Cardiac muscle cell (in vitro differentiated cells and primary cell): ENCODE data around the gene KIAA1755. TPM values are rescaled to one million over a fixed set of nuclear protein-coding genes. Genes with fewer than 3 reads are reported as not detected.

Experiments
- DNase-seq, 2 donors: peaks; one replicate each; pipeline versions ENCODE4 v3.0.0 to v3.0.0-alpha.2; 2010 to 2017; ENCODE audit warnings: low read depth in 1 of 2, low spot score in 1 of 2
- H3K27ac ChIP-seq: fragments of 200-600 bp; sonication (generic); 2 replicates; pipeline ENCODE4 v1.5.1; 2016
- H3K27me3 ChIP-seq: fragments of 200-600 bp; sonication (generic); 2 replicates; pipeline ENCODE4 v1.6.0; 2016; ENCODE audit warnings: control low read depth
- H3K36me3 ChIP-seq: fragments of 200-600 bp; sonication (generic); 2 replicates; pipeline ENCODE4 v1.5.1; 2016; ENCODE audit warnings: control low read depth
- H3K4me1 ChIP-seq: fragments of 200-600 bp; sonication (generic); 2 replicates; pipeline ENCODE4 v1.8.1; 2017; ENCODE audit warnings: low read depth, mild to moderate bottlenecking, mixed run types
- H3K4me3 ChIP-seq: fragments of 200-600 bp; sonication (generic); 2 replicates; pipeline ENCODE4 v1.5.1; 2016; ENCODE audit warnings: mild to moderate bottlenecking
- H3K9me3 ChIP-seq: fragments of 200-600 bp; sonication (generic); 2 replicates; pipeline ENCODE4 v1.5.1; 2017; ENCODE audit warnings: low read depth, mild to moderate bottlenecking, control low read depth
- polyA plus RNA-seq: library from polyadenylated mRNA; unstranded; fragments of >200 nt; fragmentation: Nextera tagmentation; extraction: Ambion mirVana; gene quantifications from 2 replicates; pipeline ENCODE4 v1.2.1, GENCODE V29; 2016
- total RNA-seq: library from RNA; depleted of rRNA; stranded (reverse); fragments of >200 nt; gene quantifications from 2 replicates; pipeline ENCODE4 v1.2.3, GENCODE V29; 2016
- TF ChIP-seq, protein P1 (sequence below): IDR thresholded peaks from 2 replicates; pipeline ENCODE4 v1.5.1; 2012; ENCODE audit warnings: low read depth, mild to moderate bottlenecking, low read length

Gene KIAA1755
- total and polyA plus RNA-seq, 2 experiments from 2014 or later: not detected

DNA sequence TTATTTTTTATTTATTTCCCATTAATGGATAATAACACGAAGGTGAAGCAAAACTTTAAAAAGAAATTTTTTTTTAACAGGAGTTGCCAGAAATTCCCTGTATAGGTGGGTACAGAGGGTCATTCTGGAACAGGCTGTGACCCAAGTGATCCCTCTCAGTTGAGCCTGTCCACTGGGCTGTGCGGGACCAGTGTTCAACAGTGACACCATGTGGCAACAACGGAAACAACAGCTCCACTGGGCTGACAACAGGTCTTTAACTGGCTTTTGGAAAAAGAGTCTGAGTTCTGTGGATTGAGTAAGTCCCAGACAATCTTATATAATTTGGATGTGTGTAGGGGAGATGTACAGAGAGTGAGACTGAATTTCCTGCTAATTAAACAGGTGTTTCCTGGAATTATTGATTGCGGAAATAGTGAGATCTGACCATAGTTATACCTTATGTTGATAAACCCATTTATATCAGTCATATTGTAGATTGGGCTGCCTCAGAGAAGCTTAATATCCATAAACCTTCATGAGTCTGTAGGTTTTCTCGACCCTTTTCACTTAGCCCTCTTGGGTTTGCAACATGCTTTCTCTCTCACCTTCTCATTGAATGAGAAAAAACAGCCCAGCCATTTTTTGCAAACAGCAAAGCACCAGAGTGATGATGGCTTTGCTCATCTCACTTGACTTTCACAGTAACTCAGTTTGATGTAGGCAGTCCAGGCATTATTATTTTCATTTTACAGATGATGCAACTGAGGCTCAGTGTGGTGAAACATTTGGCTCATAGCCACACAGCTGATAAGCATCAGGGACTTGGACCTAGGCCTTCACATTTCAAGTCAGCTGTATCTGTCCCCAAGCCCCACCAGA, 17.5 kb downstream of the KIAA1755 start:
- DNase-seq: no peak
- H3K27me3 ChIP-seq: no peaks in the 10 kb centered on the region
- TF ChIP-seq, protein P1, sequence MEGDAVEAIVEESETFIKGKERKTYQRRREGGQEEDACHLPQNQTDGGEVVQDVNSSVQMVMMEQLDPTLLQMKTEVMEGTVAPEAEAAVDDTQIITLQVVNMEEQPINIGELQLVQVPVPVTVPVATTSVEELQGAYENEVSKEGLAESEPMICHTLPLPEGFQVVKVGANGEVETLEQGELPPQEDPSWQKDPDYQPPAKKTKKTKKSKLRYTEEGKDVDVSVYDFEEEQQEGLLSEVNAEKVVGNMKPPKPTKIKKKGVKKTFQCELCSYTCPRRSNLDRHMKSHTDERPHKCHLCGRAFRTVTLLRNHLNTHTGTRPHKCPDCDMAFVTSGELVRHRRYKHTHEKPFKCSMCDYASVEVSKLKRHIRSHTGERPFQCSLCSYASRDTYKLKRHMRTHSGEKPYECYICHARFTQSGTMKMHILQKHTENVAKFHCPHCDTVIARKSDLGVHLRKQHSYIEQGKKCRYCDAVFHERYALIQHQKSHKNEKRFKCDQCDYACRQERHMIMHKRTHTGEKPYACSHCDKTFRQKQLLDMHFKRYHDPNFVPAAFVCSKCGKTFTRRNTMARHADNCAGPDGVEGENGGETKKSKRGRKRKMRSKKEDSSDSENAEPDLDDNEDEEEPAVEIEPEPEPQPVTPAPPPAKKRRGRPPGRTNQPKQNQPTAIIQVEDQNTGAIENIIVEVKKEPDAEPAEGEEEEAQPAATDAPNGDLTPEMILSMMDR: peak; percentile 32
- no peaks in the 10 kb centered on the region for H3K9me3 ChIP-seq
- H3K36me3 ChIP-seq: no peaks in the 10 kb centered on the region
- H3K4me1 ChIP-seq: no peaks in the 10 kb centered on the region
- H3K4me3 ChIP-seq: no peak overlapping the region
- no peak overlapping the region for H3K27ac ChIP-seq

DNA sequence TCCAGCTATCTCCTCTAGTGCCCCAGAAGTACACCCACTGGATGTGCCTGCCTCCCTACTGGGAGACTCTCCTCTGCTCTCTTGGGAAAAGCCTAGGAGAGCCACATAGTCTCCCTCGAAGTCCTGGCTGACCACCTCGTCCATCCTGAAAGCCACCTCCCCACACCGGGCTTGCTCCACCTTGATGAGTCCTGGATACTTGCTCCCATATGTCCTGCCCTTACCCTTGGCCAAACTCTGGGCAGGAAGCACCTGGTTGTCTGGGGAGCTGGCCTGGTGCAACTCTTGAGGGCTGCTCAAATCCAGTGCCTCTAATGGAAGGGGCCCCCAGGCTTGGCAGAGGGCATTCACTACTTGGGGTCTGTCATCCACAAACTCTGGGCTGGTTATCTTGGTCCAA, 19.3 kb downstream of the KIAA1755 start:
- no peak overlapping the region for H3K4me3 ChIP-seq
- TF ChIP-seq, protein P1: no peak
- H3K36me3 ChIP-seq: no peaks in the 10 kb centered on the region
- no peak overlapping the region for H3K27ac ChIP-seq
- H3K27me3 ChIP-seq: no peaks in the 10 kb centered on the region
- no peaks in the 10 kb centered on the region for H3K4me1 ChIP-seq
- H3K9me3 ChIP-seq: no peaks in the 10 kb centered on the region
- DNase-seq: no peak

- Histone ChIP-seq H3K27ac (no peak overlapping the region), H3K27me3 (no peaks in the 10 kb centered on the region), H3K36me3 (no peaks in the 10 kb centered on the region), H3K9me3 (no peaks in the 10 kb centered on the region), H3K4me3 (no peak overlapping the region), H3K4me1 (no peaks in the 10 kb centered on the region)
- DNase-seq: no peak
- TF ChIP-seq, protein P1: no peak
Measured at GRCh38 chr20:38239441-38239840, 21.1 kb downstream of the KIAA1755 start.

GRCh38 chr20:38238829-38239228, 21.7 kb downstream of the KIAA1755 start:
- H3K9me3 ChIP-seq: no peaks in the 10 kb centered on the region
- no peak overlapping the region for H3K27ac ChIP-seq
- TF ChIP-seq, protein P1: no peak
- H3K4me3 ChIP-seq: no peak overlapping the region
- H3K4me1 ChIP-seq: no peaks in the 10 kb centered on the region
- no peaks in the 10 kb centered on the region for H3K36me3 ChIP-seq
- DNase-seq: no peak
- H3K27me3 ChIP-seq: no peaks in the 10 kb centered on the region

GRCh38 chr20:38237381-38237780, 23.2 kb downstream of the KIAA1755 start:
- Histone ChIP-seq H3K9me3 (no peaks in the 10 kb centered on the region), H3K27me3 (no peaks in the 10 kb centered on the region), H3K4me3 (no peak overlapping the region), H3K4me1 (no peaks in the 10 kb centered on the region), H3K27ac (no peak overlapping the region), H3K36me3 (no peaks in the 10 kb centered on the region)
- TF ChIP-seq, protein P1: no peak
- no peak for DNase-seq
